ENCODE data around the gene TMEM233. TPM values are rescaled to one million over a fixed set of nuclear protein-coding genes. Genes with fewer than 3 reads are reported as not detected.

The TMEM233 gene
- total RNA-seq, 2 donors from 2014 or later = 0.10 to 0.13 TPM

- TF ChIP-seq CTCF (IDR thresholded peaks at IDR 0.05) = no peak
- Histone ChIP-seq H3K4me1 (no peaks in the 10 kb centered on the region), H3K4me3 (no peak overlapping the region), H3K9me3 (no peaks in the 10 kb centered on the region), H3K9ac (ENCODE audit: low read depth in 2 of 2, low read length in 2 of 2) (no peak overlapping the region), H3K27me3 (peaks cover 20% of the 10 kb centered on the region), H3K27ac (no peak overlapping the region), H3K36me3 (no peaks in the 10 kb centered on the region)
- peak; percentile 19 for DNase-seq
- intact Hi-C loops (cut with DNase I) = no loop called here
These were observed 1.3 kb downstream of the TMEM233 start for GRCh38 chr12:119594772-119595445.

GRCh38 chr12:119598159-119598558, 4.6 kb downstream of the TMEM233 start:
- no peak overlapping the region for H3K27ac ChIP-seq
- H3K4me3 ChIP-seq = no peak overlapping the region
- H3K4me1 ChIP-seq = no peaks in the 10 kb centered on the region
- peaks cover 19% of the 10 kb centered on the region for H3K27me3 ChIP-seq
- no peaks in the 10 kb centered on the region for H3K9me3 ChIP-seq
- intact Hi-C loops (cut with DNase I) = no loop called here
- no peak overlapping the region for H3K9ac ChIP-seq (ENCODE audit: low read depth in 2 of 2, low read length in 2 of 2)
- DNase-seq = no peak
- no peak for TF ChIP-seq CTCF (IDR thresholded peaks at IDR 0.05)
- no peaks in the 10 kb centered on the region for H3K36me3 ChIP-seq

DNA sequence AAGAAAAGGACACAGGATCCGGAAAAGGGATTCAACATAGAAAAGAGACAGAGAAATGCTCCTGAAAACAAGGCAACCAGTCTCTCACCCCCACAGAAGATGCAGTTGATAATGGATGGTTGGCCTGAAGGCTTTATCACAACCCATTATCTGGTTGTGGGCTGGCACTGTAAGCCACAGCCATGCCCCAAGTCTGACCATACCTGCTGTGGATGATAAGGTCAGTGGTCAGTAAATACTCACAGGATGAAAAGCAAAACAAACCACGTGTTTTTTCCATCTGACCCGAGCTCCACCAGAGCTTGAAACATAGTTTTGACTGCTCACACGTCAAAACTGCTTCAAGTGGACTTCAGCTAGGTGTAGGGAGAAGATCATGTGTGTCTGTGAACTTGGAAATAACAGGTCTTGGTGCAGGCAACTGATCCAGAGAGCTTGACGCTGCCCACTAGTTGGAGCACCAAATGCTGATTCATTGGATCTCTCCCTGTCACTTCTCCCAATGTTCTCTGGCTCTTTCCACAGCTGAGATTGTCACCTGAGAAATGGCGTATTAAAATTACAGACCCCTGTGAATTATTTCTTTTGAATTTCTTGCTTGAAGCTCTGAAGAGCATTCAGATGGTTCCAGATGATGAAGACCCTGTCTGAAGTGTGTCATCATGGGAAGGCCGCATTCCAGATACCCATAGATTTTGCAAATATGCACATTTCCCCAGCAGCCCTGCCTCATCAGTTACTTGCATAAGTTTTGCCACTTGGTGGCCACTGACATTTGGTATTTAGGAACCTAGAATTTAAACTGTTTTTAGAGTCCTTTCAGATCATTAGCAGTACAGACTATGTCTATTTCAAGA, 8.5 kb downstream of the TMEM233 start:
- Histone ChIP-seq H3K9me3 (no peaks in the 10 kb centered on the region), H3K36me3 (no peaks in the 10 kb centered on the region), H3K27me3 (no peaks in the 10 kb centered on the region), H3K27ac (no peak overlapping the region), H3K9ac (ENCODE audit: low read depth in 2 of 2, low read length in 2 of 2) (no peak overlapping the region), H3K4me1 (no peaks in the 10 kb centered on the region), H3K4me3 (no peak overlapping the region)
- no peak for TF ChIP-seq CTCF (IDR thresholded peaks at IDR 0.05)
- intact Hi-C loops (cut with DNase I) = no loop called here
- no peak for DNase-seq

DNA sequence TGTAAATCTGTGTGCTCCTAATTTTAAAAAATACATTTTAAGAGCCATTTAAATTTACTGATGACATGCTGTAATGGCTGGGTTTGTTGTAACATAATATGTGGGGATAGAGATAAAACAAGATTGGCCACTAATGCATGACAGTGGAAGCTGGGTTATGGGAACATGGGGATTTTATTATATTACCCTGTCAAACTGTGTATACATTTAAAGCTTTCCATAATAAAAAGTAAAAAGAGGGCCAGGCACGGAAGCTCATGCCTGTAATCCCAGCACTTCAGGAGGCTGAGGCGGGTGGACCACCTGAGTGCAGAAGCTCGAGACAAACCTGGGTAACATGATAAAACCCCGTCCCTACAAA, 9.1 kb downstream of the TMEM233 start:
- intact Hi-C loops (cut with DNase I) = no loop called here
- Histone ChIP-seq H3K36me3 (no peaks in the 10 kb centered on the region), H3K27ac (no peak overlapping the region), H3K9ac (ENCODE audit: low read depth in 2 of 2, low read length in 2 of 2) (no peak overlapping the region), H3K4me1 (no peaks in the 10 kb centered on the region), H3K27me3 (no peaks in the 10 kb centered on the region), H3K4me3 (no peak overlapping the region), H3K9me3 (no peaks in the 10 kb centered on the region)
- no peak for DNase-seq
- no peak for TF ChIP-seq CTCF (IDR thresholded peaks at IDR 0.05)

DNA sequence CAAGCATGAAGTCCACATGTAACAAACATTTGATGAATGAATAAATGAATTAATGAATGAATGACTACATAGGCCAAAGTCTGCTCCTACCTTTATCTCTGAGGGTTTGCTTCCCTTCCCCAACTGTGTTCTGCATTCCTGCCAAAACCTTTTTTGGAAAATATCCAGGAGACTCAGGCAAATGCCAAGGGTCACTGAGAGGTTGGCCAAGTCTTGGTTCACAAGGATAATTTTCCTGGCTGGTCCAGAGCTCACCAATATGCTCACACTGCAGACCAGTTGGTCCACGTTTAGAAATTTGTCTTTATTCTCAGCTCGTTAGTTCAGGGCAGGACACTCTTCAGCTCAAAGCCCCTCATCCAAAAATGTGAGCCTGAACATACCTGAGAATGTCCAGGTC, 10.2 kb downstream of the TMEM233 start:
- no peaks in the 10 kb centered on the region for H3K36me3 ChIP-seq
- no peak for DNase-seq
- H3K27me3 ChIP-seq = no peaks in the 10 kb centered on the region
- H3K4me3 ChIP-seq = no peak overlapping the region
- intact Hi-C loops (cut with DNase I) = no loop called here
- TF ChIP-seq CTCF (IDR thresholded peaks at IDR 0.05) = no peak
- no peak overlapping the region for H3K9ac ChIP-seq (ENCODE audit: low read depth in 2 of 2, low read length in 2 of 2)
- no peaks in the 10 kb centered on the region for H3K9me3 ChIP-seq
- H3K4me1 ChIP-seq = no peaks in the 10 kb centered on the region
- H3K27ac ChIP-seq = no peak overlapping the region
